C4-2B (cell line): Measurements from ENCODE around the gene SCD.
"Not testable (repeated sequence)": the region's sequence is repeated elsewhere in the genome, so short reads cannot be mapped to it uniquely, and the experiment has no call there.

ENCODE experiments used
- H3K27ac ChIP-seq: fragments of 450-650 bp; 2 replicates; pipeline ENCODE4 v1.5.1; 2017
- ZFX ChIP-seq: fragments of 450-650 bp; IDR thresholded peaks from 2 replicates; pipeline ENCODE4 v1.6.1; 2017
- TF ChIP-seq, protein P1 (sequence below): fragments of 450-650 bp; conservative IDR thresholded peaks from 2 replicates; pipeline ENCODE4 v1.5.1; 2017; ENCODE audit warnings: mild to moderate bottlenecking

SCD gene

DNA sequence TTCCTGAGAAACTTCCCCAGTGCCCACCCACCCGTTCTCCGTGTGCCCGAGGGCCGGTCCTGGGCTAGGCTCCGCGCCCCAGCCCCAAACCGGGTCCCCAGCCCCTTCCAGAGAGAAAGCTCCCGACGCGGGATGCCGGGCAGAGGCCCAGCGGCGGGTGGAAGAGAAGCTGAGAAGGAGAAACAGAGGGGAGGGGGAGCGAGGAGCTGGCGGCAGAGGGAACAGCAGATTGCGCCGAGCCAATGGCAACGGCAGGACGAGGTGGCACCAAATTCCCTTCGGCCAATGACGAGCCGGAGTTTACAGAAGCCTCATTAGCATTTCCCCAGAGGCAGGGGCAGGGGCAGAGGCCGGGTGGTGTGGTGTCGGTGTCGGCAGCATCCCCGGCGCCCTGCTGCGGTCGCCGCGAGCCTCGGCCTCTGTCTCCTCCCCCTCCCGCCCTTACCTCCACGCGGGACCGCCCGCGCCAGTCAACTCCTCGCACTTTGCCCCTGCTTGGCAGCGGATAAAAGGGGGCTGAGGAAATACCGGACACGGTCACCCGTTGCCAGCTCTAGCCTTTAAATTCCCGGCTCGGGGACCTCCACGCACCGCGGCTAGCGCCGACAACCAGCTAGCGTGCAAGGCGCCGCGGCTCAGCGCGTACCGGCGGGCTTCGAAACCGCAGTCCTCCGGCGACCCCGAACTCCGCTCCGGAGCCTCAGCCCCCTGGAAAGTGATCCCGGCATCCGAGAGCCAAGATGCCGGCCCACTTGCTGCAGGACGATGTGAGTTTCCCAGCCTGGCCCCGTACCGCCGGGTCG, at the start of gene SCD:
SCD (plus strand) TSS at position 469 of the 803 bp plus-strand sequence; CDS start at position 741, 272 bp downstream.
- H3K27ac ChIP-seq, result peak within 1 kb of the TSS; percentile 99
- TF ChIP-seq, protein P1, sequence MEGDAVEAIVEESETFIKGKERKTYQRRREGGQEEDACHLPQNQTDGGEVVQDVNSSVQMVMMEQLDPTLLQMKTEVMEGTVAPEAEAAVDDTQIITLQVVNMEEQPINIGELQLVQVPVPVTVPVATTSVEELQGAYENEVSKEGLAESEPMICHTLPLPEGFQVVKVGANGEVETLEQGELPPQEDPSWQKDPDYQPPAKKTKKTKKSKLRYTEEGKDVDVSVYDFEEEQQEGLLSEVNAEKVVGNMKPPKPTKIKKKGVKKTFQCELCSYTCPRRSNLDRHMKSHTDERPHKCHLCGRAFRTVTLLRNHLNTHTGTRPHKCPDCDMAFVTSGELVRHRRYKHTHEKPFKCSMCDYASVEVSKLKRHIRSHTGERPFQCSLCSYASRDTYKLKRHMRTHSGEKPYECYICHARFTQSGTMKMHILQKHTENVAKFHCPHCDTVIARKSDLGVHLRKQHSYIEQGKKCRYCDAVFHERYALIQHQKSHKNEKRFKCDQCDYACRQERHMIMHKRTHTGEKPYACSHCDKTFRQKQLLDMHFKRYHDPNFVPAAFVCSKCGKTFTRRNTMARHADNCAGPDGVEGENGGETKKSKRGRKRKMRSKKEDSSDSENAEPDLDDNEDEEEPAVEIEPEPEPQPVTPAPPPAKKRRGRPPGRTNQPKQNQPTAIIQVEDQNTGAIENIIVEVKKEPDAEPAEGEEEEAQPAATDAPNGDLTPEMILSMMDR, result no peak
- TF ChIP-seq ZFX, result no peak

DNA sequence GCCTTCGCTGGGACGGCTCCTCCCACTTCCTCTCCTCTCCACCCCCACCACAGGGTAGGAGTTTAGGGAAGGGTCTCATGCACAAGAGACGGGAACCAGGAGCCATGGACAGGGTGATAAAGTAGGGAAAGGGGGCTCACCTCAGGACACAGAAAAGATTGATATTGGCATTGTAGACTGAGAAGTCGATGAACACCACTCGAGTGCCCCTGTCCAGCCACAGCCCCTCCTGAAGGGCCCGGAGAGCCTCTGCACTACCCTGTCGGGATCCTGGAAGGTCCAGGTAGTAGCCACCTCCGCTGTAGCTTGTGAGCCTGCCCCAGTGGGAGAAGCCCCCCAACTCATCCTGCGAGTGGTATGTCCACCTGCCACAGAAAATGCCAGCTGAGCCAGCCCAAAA, 49.8 kb upstream of the SCD start:
- no peak overlapping the region for H3K27ac ChIP-seq
- TF ChIP-seq, protein P1, result no peak
- no peak for TF ChIP-seq ZFX

DNA sequence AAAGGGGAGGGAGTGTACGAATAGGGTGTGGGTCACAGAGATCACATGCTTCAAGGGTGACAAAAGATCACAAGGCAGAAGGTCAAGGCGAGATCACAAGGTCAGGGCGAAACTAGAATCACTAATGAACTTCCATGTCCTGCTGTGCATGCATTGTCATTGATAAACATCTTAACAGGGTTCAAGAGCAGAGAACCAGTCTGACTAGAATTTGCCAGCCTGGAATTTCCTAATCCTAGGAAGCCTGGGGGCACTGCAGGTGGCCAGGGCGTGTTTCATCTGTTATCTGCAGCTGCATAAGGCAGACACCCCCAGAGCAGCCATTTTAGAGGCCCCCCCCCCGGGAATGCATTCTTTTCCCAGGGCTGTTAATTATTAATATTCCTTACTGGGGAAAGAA, 45.9 kb upstream of the SCD start:
- H3K27ac ChIP-seq, result not testable (repeated sequence)

DNA sequence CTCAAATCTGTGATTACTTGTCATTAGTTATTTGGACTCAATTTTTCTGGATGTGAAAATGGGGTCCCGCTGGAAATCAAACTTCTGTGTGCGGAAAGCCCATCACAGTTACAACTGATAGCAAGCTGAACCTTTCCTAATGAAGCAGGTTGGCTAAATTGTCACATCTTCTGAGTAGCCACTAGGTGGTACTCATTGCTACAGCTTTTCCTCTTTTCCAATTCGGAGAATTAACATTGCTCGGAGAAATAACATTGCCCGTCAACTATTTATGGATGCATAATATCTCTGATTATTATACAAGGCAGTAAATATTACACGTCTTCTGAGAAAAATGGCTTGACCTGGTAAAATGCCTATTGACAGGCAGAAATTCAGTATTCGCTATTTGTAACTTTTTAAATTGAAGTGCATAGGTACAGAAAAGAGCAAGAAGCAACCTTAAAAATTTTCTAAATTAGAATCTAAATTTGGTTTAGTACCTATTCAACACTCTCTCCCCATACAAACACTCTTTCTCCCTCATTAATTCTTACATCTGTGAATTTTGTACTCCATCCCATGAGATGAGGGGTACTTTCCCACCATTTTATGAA, 43.2 kb upstream of the SCD start:
- no peak overlapping the region for H3K27ac ChIP-seq
- no peak for TF ChIP-seq ZFX
- TF ChIP-seq, protein P1, result peak; percentile 65

DNA sequence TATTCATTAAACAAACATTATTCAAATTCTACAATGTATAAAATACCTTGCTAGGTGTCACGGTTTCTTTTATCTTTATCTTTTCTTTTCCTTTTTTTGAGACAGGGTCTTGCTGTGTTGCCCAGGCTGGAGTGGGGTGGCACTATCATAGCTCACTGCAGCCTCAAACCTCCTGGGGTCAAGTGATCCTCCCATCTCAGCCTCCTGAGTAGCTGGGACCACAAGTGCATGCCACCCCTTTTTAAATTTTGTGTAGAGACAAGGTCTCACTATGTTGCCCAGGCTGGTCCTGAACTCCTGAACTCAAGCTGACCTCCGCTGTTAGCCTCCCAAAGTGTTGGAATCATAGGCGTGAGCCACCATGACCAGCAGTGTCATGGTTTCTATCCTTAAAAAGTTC, 42.6 kb upstream of the SCD start:
- no peak overlapping the region for H3K27ac ChIP-seq
- TF ChIP-seq, protein P1, result no peak
- TF ChIP-seq ZFX, result no peak

DNA sequence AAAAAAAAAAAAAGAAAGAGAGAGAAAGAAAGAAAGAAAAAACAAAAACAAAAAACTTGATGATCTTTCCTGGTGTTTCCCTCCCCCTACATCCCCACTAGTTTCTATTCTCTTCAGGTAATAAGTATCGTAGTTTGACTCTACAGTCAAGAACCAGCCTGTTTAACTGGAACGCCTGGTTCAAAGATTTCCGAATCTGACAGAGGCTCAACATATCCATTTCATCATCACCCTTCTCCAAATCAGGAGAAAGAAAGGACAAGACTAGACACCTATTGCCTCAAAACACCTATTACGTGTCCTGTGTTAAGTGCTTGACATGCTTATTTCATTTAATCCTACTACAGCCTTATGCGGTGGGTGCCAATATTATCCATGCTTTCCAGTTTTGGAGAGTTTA, 40.2 kb upstream of the SCD start:
- no peak overlapping the region for H3K27ac ChIP-seq
- no peak for TF ChIP-seq ZFX
- TF ChIP-seq, protein P1, result no peak

DNA sequence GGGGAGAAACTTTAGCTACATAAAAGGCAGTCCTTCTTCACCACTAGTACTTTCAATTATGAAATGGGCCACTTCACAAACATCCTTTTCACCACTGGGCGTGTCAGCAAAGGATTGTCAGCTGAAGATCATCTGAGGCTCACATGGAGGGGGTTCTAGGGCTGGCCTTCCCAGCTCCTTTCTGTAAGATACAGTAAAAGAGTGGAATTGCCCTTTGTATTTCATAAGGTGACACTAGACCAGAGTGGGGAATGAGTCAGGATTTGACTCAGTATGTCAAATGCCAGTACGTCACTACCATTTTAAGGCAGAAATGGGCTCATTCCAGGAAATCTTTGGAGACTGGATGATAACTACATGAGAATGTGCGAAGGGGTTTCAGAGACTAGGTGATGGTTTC, 39.3 kb upstream of the SCD start:
- TF ChIP-seq, protein P1, result no peak
- TF ChIP-seq ZFX, result no peak
- H3K27ac ChIP-seq, result no peak overlapping the region

DNA sequence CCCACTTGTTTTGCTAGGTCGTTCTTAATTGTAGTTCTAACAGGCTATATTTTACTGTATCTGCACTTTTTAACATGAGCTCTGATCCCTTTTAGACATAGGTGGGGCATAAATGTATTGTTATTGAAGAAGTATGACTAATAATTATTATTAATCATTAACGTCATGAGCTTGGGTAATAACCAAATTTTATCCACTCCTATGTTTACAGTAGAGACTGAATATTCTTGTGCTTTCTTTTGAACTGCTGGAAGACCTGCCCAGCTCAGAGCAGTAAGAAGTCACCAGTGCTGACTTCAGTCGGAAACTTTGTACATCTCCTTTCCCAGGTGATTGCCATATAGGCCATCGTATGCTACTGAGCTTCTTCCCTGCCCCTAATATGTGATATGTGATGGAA, 35.7 kb upstream of the SCD start:
- TF ChIP-seq ZFX, result no peak
- TF ChIP-seq, protein P1, result no peak
- no peak overlapping the region for H3K27ac ChIP-seq
